B cell (primary cell): ENCODE data around the gene KLHL30. TPM values are rescaled to one million over a fixed set of nuclear protein-coding genes. Genes with fewer than 3 reads are reported as not detected.

ENCODE experiments used
- ATAC-seq: fragments of 200-7000 bp; cut with Tn5 transposase; one replicate; pipeline ENCODE4 v1.10.0; 2021; ENCODE audit warnings: low read depth, mild to moderate bottlenecking, moderate number of reproducible peaks, moderate library complexity
- CTCF ChIA-PET: fragments of 350-600 bp; sonication (Branson Sonifier 250); formaldehyde crosslinking; loops from one replicate; lab custom pipeline; 2021; ENCODE audit warnings: antibody characterized with exemption, inconsistent platforms; lab: Charles Lee
- POLR2A ChIA-PET: fragments of 350-600 bp; sonication (Branson Sonifier 250); formaldehyde crosslinking; loops from one replicate; lab custom pipeline; 2021; ENCODE audit warnings: antibody characterized with exemption; lab: Charles Lee
- DNase-seq: peaks from one replicate; pipeline ENCODE4 v3.0.0; 2013
- H2AFZ ChIP-seq: 2 replicates; pipeline ENCODE4 v1.6.1; 2012; ENCODE audit warnings: mild to moderate bottlenecking, low read depth, low read length; ENCODE audit not compliant: insufficient read depth, poor library complexity, severe bottlenecking
- H3K27ac ChIP-seq, 2 donors: 1 replicate in 1 of 2; 2 replicates in 1 of 2; pipeline ENCODE4 v1.5.1; 2012 to 2013; ENCODE audit warnings: low read length in 2 of 2, mild to moderate bottlenecking in 2 of 2, moderate library complexity in 1 of 2
- H3K27me3 ChIP-seq, 4 experiments: fragments of 200-600 bp in 1 of 4; sonication (generic) in 1 of 4; replicated peaks in 1 of 4; 1 replicate in 2 of 4; 2 replicates in 2 of 4; pipeline versions ENCODE4 v1.6.1 to v1.7.0; 2013 to 2016; ENCODE audit warnings: low read length in 3 of 4, mild to moderate bottlenecking in 2 of 4, mixed read lengths in 1 of 4, moderate library complexity in 1 of 4; ENCODE audit not compliant: insufficient read depth in 4 of 4, control insufficient read depth in 3 of 4; ENCODE audit errors: control extremely low read depth in 1 of 4
- H3K36me3 ChIP-seq, 2 experiments: replicated peaks in 1 of 2; 1 replicate in 1 of 2; 2 replicates in 1 of 2; pipeline versions ENCODE4 v1.6.1 to v1.7.1; 2013; ENCODE audit warnings: low read length in 1 of 2; ENCODE audit not compliant: insufficient read depth in 2 of 2, control insufficient read depth in 1 of 2; ENCODE audit errors: control extremely low read depth in 1 of 2, extremely low read depth in 1 of 2
- H3K4me1 ChIP-seq, 2 donors: fragments of 200-600 bp in 1 of 2; sonication (generic) in 1 of 2; 1 replicate in 1 of 2; 2 replicates in 1 of 2; pipeline versions ENCODE4 v1.5.1 to v1.6.1; 2013 to 2017; ENCODE audit warnings: low read length in 2 of 2; ENCODE audit not compliant: control insufficient read depth in 2 of 2, insufficient read depth in 2 of 2
- H3K4me2 ChIP-seq: replicated peaks from 2 replicates; pipeline ENCODE3; 2012; ENCODE audit warnings: mild to moderate bottlenecking, low read depth, low read length; ENCODE audit not compliant: poor library complexity, severe bottlenecking
- H3K4me3 ChIP-seq, 5 experiments: fragments of 200-600 bp in 1 of 5; sonication (generic) in 1 of 5; 1 replicate in 3 of 5; 2 replicates in 2 of 5; pipeline versions ENCODE4 v1.5.1 to v1.7.0; 2011 to 2016; ENCODE audit warnings: low read length in 4 of 5, mild to moderate bottlenecking in 4 of 5, low read depth in 2 of 5, control low read depth in 1 of 5, moderate library complexity in 1 of 5; ENCODE audit not compliant: insufficient read depth in 1 of 5; ENCODE audit errors: control extremely low read depth in 1 of 5, extremely low read depth in 1 of 5
- H3K79me2 ChIP-seq: fragments of 200-600 bp; sonication (generic); one replicate; pipeline ENCODE4 v1.6.0; 2016; ENCODE audit warnings: low read length; ENCODE audit not compliant: control insufficient read depth, insufficient read depth
- H3K9ac ChIP-seq: fragments of 200-600 bp; sonication (generic); 2 replicates; pipeline ENCODE4 v1.6.1; 2017; ENCODE audit warnings: mild to moderate bottlenecking, low read length, moderate library complexity
- H3K9me3 ChIP-seq, 3 donors: one replicate each; pipeline versions ENCODE4 v1.6.1 to v1.7.1; 2013; ENCODE audit warnings: low read length in 2 of 3; ENCODE audit not compliant: control insufficient read depth in 2 of 3, insufficient read depth in 1 of 3; ENCODE audit errors: control extremely low read depth in 1 of 3
- H4K20me1 ChIP-seq: 2 replicates; pipeline ENCODE4 v1.6.0; 2012; ENCODE audit warnings: mild to moderate bottlenecking, low read length; ENCODE audit not compliant: insufficient read depth, control insufficient read depth, poor library complexity, severe bottlenecking
- H3K27ac Mint-ChIP-seq: one replicate; pipeline ENCODE4 v1.8.0; 2021; ENCODE audit warnings: mixed read lengths
- H3K27me3 Mint-ChIP-seq: one replicate; pipeline ENCODE4 v1.8.0; 2021; ENCODE audit warnings: mixed read lengths
- H3K4me1 Mint-ChIP-seq: one replicate; pipeline ENCODE4 v1.8.0; 2021; ENCODE audit warnings: mixed read lengths
- H3K4me3 Mint-ChIP-seq: one replicate; pipeline ENCODE4 v1.8.0; 2021; ENCODE audit warnings: mixed read lengths
- H3K9me3 Mint-ChIP-seq: one replicate; pipeline ENCODE4 v1.8.0; 2022; ENCODE audit warnings: mixed read lengths; ENCODE audit not compliant: insufficient read depth
- EZH2 ChIP-seq: IDR thresholded peaks from 2 replicates; pipeline ENCODE4 v1.6.1; 2012; ENCODE audit warnings: borderline replicate concordance, low read depth, mild to moderate bottlenecking, moderate library complexity, low read length; ENCODE audit not compliant: insufficient read depth, poor library complexity, severe bottlenecking
- WGBS: methylation state at CpG from one replicate; pipeline ENCODE4 v1.1.5; 2013; ENCODE audit warnings: missing lambda C conversion rate; ENCODE audit not compliant: insufficient coverage; 5-methylcytosine and 5-hydroxymethylcytosine counted together
- intact Hi-C: fragments of 100-400 bp; cut with micrococcal nuclease; formaldehyde crosslinking; loops from one replicate; pipeline ENCODE4 v1.10.0; 2022
- polyA plus RNA-seq: library from polyadenylated mRNA; depleted of rRNA; stranded (reverse); fragments of >200 nt; gene quantifications from 2 replicates; pipeline ENCODE4 v1.2.3, GENCODE V29; 2012
- total RNA-seq, 2 donors: library from RNA; stranded (reverse); fragments of 120-200 nt in 1 of 2; gene quantifications; 1 replicate in 1 of 2; 2 replicates in 1 of 2; pipeline versions ENCODE4 v1.2.3 to v1.2.4, GENCODE V29; 2013 to 2022
- TF ChIP-seq, protein P1 (sequence below): fragments of 200-600 bp; IDR thresholded peaks from one replicate; pipeline ENCODE4 v1.8.0; 2022; ENCODE audit warnings: antibody characterized with exemption, mild to moderate bottlenecking

KLHL30 gene
- total and polyA plus RNA-seq, 2 donors (not counting 1 experiment from before 2014, with no cell fraction given), result not detected

DNA sequence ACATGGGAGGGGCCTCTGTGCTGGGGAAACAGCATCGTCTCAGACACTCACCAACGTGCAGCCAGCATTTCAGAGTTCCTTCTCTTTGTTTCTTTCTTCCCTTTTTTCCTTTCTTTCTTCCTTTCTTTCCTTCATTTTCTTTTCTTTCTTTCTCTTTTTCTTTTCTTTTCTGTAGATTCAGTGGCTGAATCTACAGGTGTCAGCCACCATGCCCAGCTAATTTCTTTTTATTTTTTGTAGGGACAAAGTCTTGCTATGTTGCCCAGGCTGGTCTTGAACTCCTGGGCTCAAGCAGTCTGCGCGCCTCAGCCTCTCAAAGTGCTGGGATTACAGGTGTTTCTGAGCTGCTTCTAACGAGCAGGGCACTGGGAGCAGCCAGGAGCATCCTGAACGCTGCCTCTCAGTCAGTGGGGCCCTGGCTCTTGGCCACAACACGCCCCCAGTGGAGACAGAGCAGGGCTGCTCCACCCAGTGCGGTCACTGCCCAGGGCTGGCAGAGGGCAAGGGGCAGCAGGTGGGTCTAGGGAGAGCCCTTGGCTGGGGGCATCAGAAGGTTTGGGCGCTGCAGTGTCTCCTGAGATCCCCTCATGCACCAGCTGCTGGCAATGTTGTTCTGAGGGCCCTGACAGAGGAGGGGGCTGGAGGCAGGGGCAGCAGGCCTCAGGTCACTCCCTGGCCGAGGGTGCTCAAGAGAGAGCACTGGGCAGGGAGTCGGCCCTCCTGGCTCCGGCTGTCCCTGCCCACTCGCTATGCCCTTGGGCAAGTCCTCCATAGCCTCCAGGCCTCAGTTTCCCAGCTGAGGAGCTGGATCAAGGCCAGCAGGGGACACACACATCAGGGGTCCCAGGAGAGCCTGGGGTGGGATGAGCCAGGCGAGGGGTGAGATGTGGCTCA lies 4.7 kb upstream of the KLHL30 start:
- peaks cover 8% of the 10 kb centered on the region for H3K4me1 Mint-ChIP-seq
- H3K4me2 ChIP-seq, result no peak overlapping the region
- 83% methylated on average over 14 of the region's 14 CpGs for WGBS
- H3K27ac Mint-ChIP-seq, result no peak overlapping the region
- H3K4me3 Mint-ChIP-seq, result no peak overlapping the region
- H3K9me3 ChIP-seq, result no peaks in the 10 kb centered on the region
- DNase-seq (no peak), ATAC-seq (no peak)
- no peaks in the 10 kb centered on the region for H3K79me2 ChIP-seq
- no peak overlapping the region for H3K27ac ChIP-seq
- no peaks in the 10 kb centered on the region for H3K9me3 Mint-ChIP-seq
- no peak overlapping the region for H3K9ac ChIP-seq
- no peaks in the 10 kb centered on the region for H3K27me3 Mint-ChIP-seq
- ChIA-PET POLR2A (no interaction called here), CTCF (no interaction called here)
- no peak overlapping the region for H3K4me3 ChIP-seq
- intact Hi-C loops, result no loop called here
- H3K36me3 ChIP-seq, result no peaks in the 10 kb centered on the region
- no peaks in the 10 kb centered on the region for H4K20me1 ChIP-seq
- peaks cover 6 to 8% of the 10 kb centered on the region in 2 donors for H3K4me1 ChIP-seq
- no peak overlapping the region for H2AFZ ChIP-seq
- H3K27me3 ChIP-seq, result no peaks in the 10 kb centered on the region
- TF ChIP-seq, protein P1, sequence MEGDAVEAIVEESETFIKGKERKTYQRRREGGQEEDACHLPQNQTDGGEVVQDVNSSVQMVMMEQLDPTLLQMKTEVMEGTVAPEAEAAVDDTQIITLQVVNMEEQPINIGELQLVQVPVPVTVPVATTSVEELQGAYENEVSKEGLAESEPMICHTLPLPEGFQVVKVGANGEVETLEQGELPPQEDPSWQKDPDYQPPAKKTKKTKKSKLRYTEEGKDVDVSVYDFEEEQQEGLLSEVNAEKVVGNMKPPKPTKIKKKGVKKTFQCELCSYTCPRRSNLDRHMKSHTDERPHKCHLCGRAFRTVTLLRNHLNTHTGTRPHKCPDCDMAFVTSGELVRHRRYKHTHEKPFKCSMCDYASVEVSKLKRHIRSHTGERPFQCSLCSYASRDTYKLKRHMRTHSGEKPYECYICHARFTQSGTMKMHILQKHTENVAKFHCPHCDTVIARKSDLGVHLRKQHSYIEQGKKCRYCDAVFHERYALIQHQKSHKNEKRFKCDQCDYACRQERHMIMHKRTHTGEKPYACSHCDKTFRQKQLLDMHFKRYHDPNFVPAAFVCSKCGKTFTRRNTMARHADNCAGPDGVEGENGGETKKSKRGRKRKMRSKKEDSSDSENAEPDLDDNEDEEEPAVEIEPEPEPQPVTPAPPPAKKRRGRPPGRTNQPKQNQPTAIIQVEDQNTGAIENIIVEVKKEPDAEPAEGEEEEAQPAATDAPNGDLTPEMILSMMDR, result no peak
- no peak for TF ChIP-seq EZH2

DNA sequence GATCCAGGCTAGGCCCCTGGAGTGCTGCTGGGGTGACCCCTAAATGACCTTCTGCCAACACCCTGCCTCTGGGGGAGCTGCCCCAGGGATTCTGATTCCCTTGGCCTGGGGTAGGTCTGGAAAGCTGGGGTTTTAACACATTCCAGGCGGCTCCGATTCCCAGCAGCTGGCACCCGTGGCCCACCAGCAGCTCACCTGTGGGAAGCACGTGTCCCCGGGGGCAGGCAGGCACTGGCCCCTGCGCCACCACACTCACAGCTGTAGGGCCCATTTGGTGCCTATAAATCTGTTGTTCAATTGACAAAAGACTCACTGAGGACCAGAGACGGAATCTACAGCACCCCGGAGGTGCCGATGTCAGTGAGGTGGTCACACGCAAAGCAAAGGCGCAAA lies 4.1 kb upstream of the KLHL30 start:
- Histone ChIP-seq H3K36me3 (no peaks in the 10 kb centered on the region), H3K9ac (no peak overlapping the region), H3K27me3 (peaks cover 0 to 3% (median 0%) of the 10 kb centered on the region in 4 experiments), H4K20me1 (no peaks in the 10 kb centered on the region), H3K4me3 (no peak overlapping the region), H3K79me2 (no peaks in the 10 kb centered on the region), H3K4me1 (peaks cover 12 to 14% of the 10 kb centered on the region in 2 donors), H3K4me2 (no peak overlapping the region), H3K27ac (no peak overlapping the region), H3K9me3 (peaks cover 0 to 2% (median 0%) of the 10 kb centered on the region in 3 donors), H2AFZ (no peak overlapping the region)
- intact Hi-C loops, result no loop called here
- ChIA-PET CTCF (no interaction called here), POLR2A (no interaction called here)
- WGBS, result 92% methylated on average over 11 of the region's 11 CpGs
- no peaks in the 10 kb centered on the region for H3K27me3 Mint-ChIP-seq
- no peak overlapping the region for H3K4me3 Mint-ChIP-seq
- DNase-seq, result no peak
- no peak overlapping the region for H3K27ac Mint-ChIP-seq
- H3K4me1 Mint-ChIP-seq, result peaks cover 8% of the 10 kb centered on the region
- H3K9me3 Mint-ChIP-seq, result no peaks in the 10 kb centered on the region
- ATAC-seq, result no peak
- TF ChIP-seq, protein P1, result no peak
- TF ChIP-seq EZH2, result no peak
